Calu3 (cell line): ENCODE measurements around the gene UHRF1. TPM values are rescaled to one million over a fixed set of nuclear protein-coding genes. Genes with fewer than 3 reads are reported as not detected.
A peak's percentile ranks its signal among the peaks of the same experiment; 100 is the strongest.

Experiments used
- BruUV-seq: library from RNA; stranded (reverse); fragments of 400-500 nt; replicated peaks from 2 replicates; lab custom pipeline; 2021; lab: Mats Ljungman, UMichigan
- CTCF ChIA-PET: fragments of 300-600 bp; sonication (Branson Sonifier 250); formaldehyde crosslinking; loops from one replicate; lab custom pipeline; 2022; ENCODE audit warnings: antibody characterized with exemption; lab: Charles Lee
- DNase-seq: peaks from one replicate; pipeline ENCODE4 v3.0.0; 2022
- H3K27ac Mint-ChIP-seq: one replicate; pipeline ENCODE4 v1.8.0; 2022; ENCODE audit warnings: mixed read lengths; ENCODE audit not compliant: unreplicated experiment
- H3K27me3 Mint-ChIP-seq: one replicate; pipeline ENCODE4 v1.8.0; 2022; ENCODE audit warnings: mixed read lengths; ENCODE audit not compliant: unreplicated experiment
- H3K36me3 Mint-ChIP-seq: one replicate; pipeline ENCODE4 v1.8.0; 2022; ENCODE audit warnings: mild to moderate bottlenecking, moderate library complexity, mixed read lengths; ENCODE audit not compliant: insufficient read depth, unreplicated experiment
- H3K4me1 Mint-ChIP-seq: one replicate; pipeline ENCODE4 v1.8.0; 2022; ENCODE audit warnings: mild to moderate bottlenecking, low read depth, mixed read lengths; ENCODE audit not compliant: unreplicated experiment
- H3K4me3 Mint-ChIP-seq: one replicate; pipeline ENCODE4 v1.8.0; 2022; ENCODE audit warnings: mild to moderate bottlenecking, low read depth, moderate library complexity, mixed read lengths; ENCODE audit not compliant: unreplicated experiment
- H3K9me3 Mint-ChIP-seq: one replicate; pipeline ENCODE4 v1.8.0; 2022; ENCODE audit warnings: low read depth, mixed read lengths; ENCODE audit not compliant: unreplicated experiment
- CTCF ChIP-seq: fragments of 200-600 bp; IDR thresholded peaks from one replicate; pipeline ENCODE4 v1.8.0; 2022; ENCODE audit warnings: antibody characterized with exemption; ENCODE audit not compliant: unreplicated experiment
- intact Hi-C: fragments of 100-400 bp; cut with micrococcal nuclease; formaldehyde crosslinking; loops from one replicate; pipeline ENCODE4 v1.10.0; 2022; ENCODE audit not compliant: unreplicated experiment
- total RNA-seq: library from RNA; stranded (reverse); gene quantifications from 2 replicates; pipeline ENCODE4 v1.2.3, GENCODE V29; 2022

Gene UHRF1
- total RNA-seq, 1 experiment from 2014 or later: 45.2 TPM

- H3K4me3 Mint-ChIP-seq: peak within 1 kb of the TSS; percentile 89
- peak; percentile 97 for DNase-seq
- peaks cover 35% of the 10 kb centered on the region for H3K36me3 Mint-ChIP-seq
- H3K4me1 Mint-ChIP-seq: peaks cover 28% of the 10 kb centered on the region
- TF ChIP-seq CTCF: no peak
- no peaks in the 10 kb centered on the region for H3K9me3 Mint-ChIP-seq
- H3K27ac Mint-ChIP-seq: peak within 1 kb of the TSS; percentile 71
- intact Hi-C loops: no loop called here
- no TSS peak for BruUV-seq
- no peaks in the 10 kb centered on the region for H3K27me3 Mint-ChIP-seq
- CTCF ChIA-PET: interaction anchor here (1.1 to 1.2 kb wide), 2 partner anchors 62 to 159 kb away, joined by 4 to 7 read pairs; no protein-coding TSS in a partner anchor
Measured at GRCh38 chr19:4968462-4969291, 59.4 kb downstream of the UHRF1 start, which contains the start of gene KDM4B. Gene KDM4B (plus strand): TSS chr19:4969113. CDS start chr19:5032891, 63,778 bp downstream.

GRCh38 chr19:4969292-4969771 is 60.0 kb downstream of the UHRF1 start:
- H3K36me3 Mint-ChIP-seq: peaks cover 35% of the 10 kb centered on the region
- peak overlapping the region; percentile 71 for H3K27ac Mint-ChIP-seq
- no peaks in the 10 kb centered on the region for H3K9me3 Mint-ChIP-seq
- BruUV-seq: no TSS peak
- intact Hi-C loops: no loop called here
- CTCF ChIA-PET: interaction anchor here (1.2 kb wide), 1 partner anchor 62 kb away, joined by 4 read pairs; no protein-coding TSS in a partner anchor
- no peak for DNase-seq
- peaks cover 28% of the 10 kb centered on the region for H3K4me1 Mint-ChIP-seq
- no peaks in the 10 kb centered on the region for H3K27me3 Mint-ChIP-seq
- no peak for TF ChIP-seq CTCF
- peak overlapping the region; percentile 89 for H3K4me3 Mint-ChIP-seq

GRCh38 chr19:4969772-4970531 is 60.7 kb downstream of the UHRF1 start:
- CTCF ChIA-PET: interaction anchor here (1.3 to 1.5 kb wide), 2 partner anchors 9 to 61 kb away, joined by 3 to 4 read pairs; no protein-coding TSS in a partner anchor
- Mint-ChIP-seq H3K4me3 (peak overlapping the region; percentile 89), H3K9me3 (no peaks in the 10 kb centered on the region), H3K36me3 (peaks cover 35% of the 10 kb centered on the region), H3K27me3 (no peaks in the 10 kb centered on the region), H3K27ac (peak overlapping the region; percentile 71), H3K4me1 (peaks cover 28% of the 10 kb centered on the region)
- intact Hi-C loops: loop anchor here (5.0 kb wide), 1 partner anchor 158 kb away; no protein-coding TSS in a partner anchor
- no peak for DNase-seq
- BruUV-seq: TSS peak; percentile 62
- TF ChIP-seq CTCF: no peak
